GM18526 (cell line): ENCODE data around the gene HMGB3.

Source experiments
- POLR2A ChIP-seq: IDR thresholded peaks from 3 replicates; pipeline ENCODE4 v1.6.1; 2011; ENCODE audit not compliant: insufficient read length; ENCODE audit errors: extremely low read depth

The HMGB3 gene

GRCh38 chrX:150967786-150968185 is 15.3 kb upstream of the HMGB3 start:
- no peak for TF ChIP-seq POLR2A

GRCh38 chrX:150968862-150969720 is 14.0 kb upstream of the HMGB3 start:
- no peak for TF ChIP-seq POLR2A

GRCh38 chrX:150972450-150972849 is 10.7 kb upstream of the HMGB3 start:
- no peak for TF ChIP-seq POLR2A

GRCh38 chrX:150975655-150976390 is 7.3 kb upstream of the HMGB3 start:
- no peak for TF ChIP-seq POLR2A

GRCh38 chrX:150977411-150978162 is 5.5 kb upstream of the HMGB3 start:
- TF ChIP-seq POLR2A, result no peak

- no peak for TF ChIP-seq POLR2A
Observed at GRCh38 chrX:150980186-150980585, 2.9 kb upstream of the HMGB3 start.

- no peak for TF ChIP-seq POLR2A
Observed at GRCh38 chrX:150980711-150981110, 2.4 kb upstream of the HMGB3 start.

GRCh38 chrX:150982235-150982787 is 824 bp upstream of the HMGB3 start:
- no peak for TF ChIP-seq POLR2A

- TF ChIP-seq POLR2A, result no peak
Observed at GRCh38 chrX:150983521-150984168, 510 bp downstream of the HMGB3 start.

GRCh38 chrX:150984169-150984824 is 1.2 kb downstream of the HMGB3 start:
- TF ChIP-seq POLR2A, result no peak

GRCh38 chrX:150989420-150989819 is 6.3 kb downstream of the HMGB3 start:
- no peak for TF ChIP-seq POLR2A

GRCh38 chrX:150990910-150991309 is 7.8 kb downstream of the HMGB3 start:
- TF ChIP-seq POLR2A, result no peak

- TF ChIP-seq POLR2A, result no peak
Observed at GRCh38 chrX:151000861-151001331, 17.8 kb downstream of the HMGB3 start.

GRCh38 chrX:151004085-151004484 is 20.9 kb downstream of the HMGB3 start:
- TF ChIP-seq POLR2A, result no peak
